Measurements from ENCODE around the gene ALDOC. TPM values are rescaled to one million over a fixed set of nuclear protein-coding genes. Genes with fewer than 3 reads are reported as not detected.
"Not testable (repeated sequence)": the region's sequence is repeated elsewhere in the genome, so short reads cannot be mapped to it uniquely, and the experiment has no call there.

ALDOC gene
- total RNA-seq, 4 donors from 2014 or later: 4.1 to 17.8 (median 11.1) TPM

GRCh38 chr17:28577466-28577824 is 750 bp upstream of the ALDOC start:
- H3K27me3 ChIP-seq: no peaks in the 10 kb centered on the region
- no peaks in the 10 kb centered on the region for H3K9me3 ChIP-seq
- H3K36me3 ChIP-seq: no peaks in the 10 kb centered on the region
- TF ChIP-seq POLR2A (IDR thresholded peaks at IDR 0.05): no peak
- TF ChIP-seq, protein P1, sequence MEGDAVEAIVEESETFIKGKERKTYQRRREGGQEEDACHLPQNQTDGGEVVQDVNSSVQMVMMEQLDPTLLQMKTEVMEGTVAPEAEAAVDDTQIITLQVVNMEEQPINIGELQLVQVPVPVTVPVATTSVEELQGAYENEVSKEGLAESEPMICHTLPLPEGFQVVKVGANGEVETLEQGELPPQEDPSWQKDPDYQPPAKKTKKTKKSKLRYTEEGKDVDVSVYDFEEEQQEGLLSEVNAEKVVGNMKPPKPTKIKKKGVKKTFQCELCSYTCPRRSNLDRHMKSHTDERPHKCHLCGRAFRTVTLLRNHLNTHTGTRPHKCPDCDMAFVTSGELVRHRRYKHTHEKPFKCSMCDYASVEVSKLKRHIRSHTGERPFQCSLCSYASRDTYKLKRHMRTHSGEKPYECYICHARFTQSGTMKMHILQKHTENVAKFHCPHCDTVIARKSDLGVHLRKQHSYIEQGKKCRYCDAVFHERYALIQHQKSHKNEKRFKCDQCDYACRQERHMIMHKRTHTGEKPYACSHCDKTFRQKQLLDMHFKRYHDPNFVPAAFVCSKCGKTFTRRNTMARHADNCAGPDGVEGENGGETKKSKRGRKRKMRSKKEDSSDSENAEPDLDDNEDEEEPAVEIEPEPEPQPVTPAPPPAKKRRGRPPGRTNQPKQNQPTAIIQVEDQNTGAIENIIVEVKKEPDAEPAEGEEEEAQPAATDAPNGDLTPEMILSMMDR (IDR thresholded peaks at IDR 0.05): no peak
- intact Hi-C loops (cut with DNase I; ENCODE audit: low total_unique reads): no loop called here
- no peak overlapping the region for H3K27ac ChIP-seq
- peaks cover 2 to 4% of the 10 kb centered on the region in 2 donors for H3K4me1 ChIP-seq
- no peak overlapping the region for H3K4me3 ChIP-seq
- DNase-seq: no peak

GRCh38 chr17:28576016-28576415 is 679 bp downstream of the ALDOC start:
- DNase-seq; intact Hi-C loops (cut with DNase I; ENCODE audit: low total_unique reads); H3K36me3 ChIP-seq; H3K27me3 ChIP-seq; H3K27ac ChIP-seq; H3K4me1 ChIP-seq; H3K9me3 ChIP-seq; H3K4me3 ChIP-seq: not testable (repeated sequence)

GRCh38 chr17:28575126-28575795 is 1.4 kb downstream of the ALDOC start:
- DNase-seq: no peak
- TF ChIP-seq POLR2A (IDR thresholded peaks at IDR 0.05): no peak
- TF ChIP-seq, protein P1 (IDR thresholded peaks at IDR 0.05): no peak
- intact Hi-C loops (cut with DNase I; ENCODE audit: low total_unique reads): no loop called here
- H3K27ac ChIP-seq: no peak overlapping the region
- H3K27me3 ChIP-seq: no peaks in the 10 kb centered on the region
- H3K9me3 ChIP-seq: no peaks in the 10 kb centered on the region
- no peaks in the 10 kb centered on the region for H3K36me3 ChIP-seq
- H3K4me1 ChIP-seq: peaks cover 4 to 6% of the 10 kb centered on the region in 2 donors
- no peak overlapping the region for H3K4me3 ChIP-seq

DNA sequence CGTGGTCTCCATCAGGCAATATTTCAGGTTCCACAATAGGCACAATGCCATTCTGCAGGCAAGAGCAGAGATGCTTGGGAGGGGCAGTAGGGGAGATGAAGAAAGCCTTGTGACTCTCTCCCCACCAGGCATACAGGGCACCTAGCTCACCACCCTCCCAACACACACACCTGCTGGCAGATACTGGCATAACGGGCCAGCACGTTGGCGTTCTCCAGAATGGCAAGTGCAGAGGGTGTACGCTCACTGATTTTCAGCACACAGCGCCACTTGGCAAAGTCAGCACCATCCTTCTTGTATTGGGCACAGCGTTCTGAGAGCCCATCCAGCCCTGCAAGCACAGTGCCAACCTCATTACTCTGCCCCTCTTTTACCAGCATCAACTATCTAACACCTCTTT is 2.2 kb downstream of the ALDOC start:
- H3K4me1 ChIP-seq: peaks cover 4 to 10% of the 10 kb centered on the region in 2 donors
- intact Hi-C loops (cut with DNase I; ENCODE audit: low total_unique reads): no loop called here
- no peaks in the 10 kb centered on the region for H3K27me3 ChIP-seq
- H3K9me3 ChIP-seq: no peaks in the 10 kb centered on the region
- H3K27ac ChIP-seq: no peak overlapping the region
- DNase-seq: no peak
- no peaks in the 10 kb centered on the region for H3K36me3 ChIP-seq
- H3K4me3 ChIP-seq: no peak overlapping the region
- no peak for TF ChIP-seq POLR2A (IDR thresholded peaks at IDR 0.05)
- TF ChIP-seq, protein P1 (IDR thresholded peaks at IDR 0.05): no peak

DNA sequence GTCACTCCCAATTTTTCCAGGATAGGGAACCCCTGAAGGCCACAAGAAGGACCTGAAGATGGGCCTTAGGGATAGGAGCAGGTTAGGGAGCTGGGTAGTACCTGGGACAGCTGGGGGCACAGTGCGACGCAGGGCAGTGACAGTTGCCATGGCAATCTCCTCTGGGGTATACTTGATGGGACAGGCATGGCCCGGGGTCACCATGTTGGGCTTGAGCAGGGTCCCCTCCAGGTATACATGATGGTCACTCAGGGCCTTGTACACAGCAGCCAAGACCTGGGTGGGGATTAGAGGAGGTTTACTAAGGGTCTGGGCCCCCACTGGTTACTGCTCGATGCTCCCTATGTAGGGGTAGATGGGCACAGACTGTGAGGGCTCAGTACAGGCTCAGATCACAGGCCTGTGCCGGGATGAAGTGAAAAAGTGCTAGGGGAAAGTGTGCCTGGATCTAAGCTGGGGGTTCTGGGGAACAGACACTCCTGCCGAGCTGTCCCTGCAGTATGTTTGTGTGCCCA is 2.7 kb downstream of the ALDOC start:
- H3K27ac ChIP-seq: no peak overlapping the region
- no peaks in the 10 kb centered on the region for H3K36me3 ChIP-seq
- TF ChIP-seq, protein P1 (IDR thresholded peaks at IDR 0.05): no peak
- TF ChIP-seq POLR2A (IDR thresholded peaks at IDR 0.05): no peak
- peaks cover 4 to 10% of the 10 kb centered on the region in 2 donors for H3K4me1 ChIP-seq
- H3K27me3 ChIP-seq: no peaks in the 10 kb centered on the region
- no peaks in the 10 kb centered on the region for H3K9me3 ChIP-seq
- intact Hi-C loops (cut with DNase I; ENCODE audit: low total_unique reads): no loop called here
- DNase-seq: no peak
- H3K4me3 ChIP-seq: no peak overlapping the region

All from uterus (tissue), 4 donors.